ENCODE measurements around the gene STX7. TPM values are rescaled to one million over a fixed set of nuclear protein-coding genes. Genes with fewer than 3 reads are reported as not detected.

STX7 gene
- polyA plus RNA-seq, 1 experiment: 42.7 TPM

- Histone ChIP-seq H3K4me3 (ENCODE audit: low read depth, low read length) (no peak overlapping the region), H3K27ac (ENCODE audit: low read depth, low read length) (peak overlapping the region; percentile 42), H3K27me3 (ENCODE audit: control insufficient read depth, insufficient read depth, low read length) (no peaks in the 10 kb centered on the region), H3K9me3 (ENCODE audit: control insufficient read depth, insufficient read depth, low read length) (no peaks in the 10 kb centered on the region)
- DNase-seq (ENCODE audit: low read depth, low spot score): no peak
- ChIA-PET CTCF (interaction anchor here (0.7 to 1.5 kb wide), 4 partner anchors 104 to 125 kb away, joined by 3 to 5 read pairs (median 4); no protein-coding TSS in a partner anchor), POLR2A (interaction anchor here (1.1 kb wide), 1 partner anchor 14 kb away, joined by 3 read pairs; no protein-coding TSS in a partner anchor)
- no peak for TF ChIP-seq CTCF (IDR thresholded peaks at IDR 0.05; ENCODE audit: low read depth, low read length)
Observed at GRCh38 chr6:132404736-132405135, 108.2 kb downstream of the STX7 start.

- ChIA-PET CTCF (no interaction called here), POLR2A (no interaction called here)
- H3K27ac ChIP-seq (ENCODE audit: low read depth, low read length): no peak overlapping the region
- no peak overlapping the region for H3K4me3 ChIP-seq (ENCODE audit: low read depth, low read length)
- no peaks in the 10 kb centered on the region for H3K9me3 ChIP-seq (ENCODE audit: control insufficient read depth, insufficient read depth, low read length)
- no peaks in the 10 kb centered on the region for H3K27me3 ChIP-seq (ENCODE audit: control insufficient read depth, insufficient read depth, low read length)
- no peak for DNase-seq (ENCODE audit: low read depth, low spot score)
- no peak for TF ChIP-seq CTCF (IDR thresholded peaks at IDR 0.05; ENCODE audit: low read depth, low read length)
Observed at GRCh38 chr6:132404330-132404729, 108.6 kb downstream of the STX7 start.

GRCh38 chr6:132401618-132402285 lies 111.2 kb downstream of the STX7 start:
- ChIA-PET POLR2A (no interaction called here), CTCF (no interaction called here)
- Histone ChIP-seq H3K27me3 (ENCODE audit: control insufficient read depth, insufficient read depth, low read length) (no peaks in the 10 kb centered on the region), H3K4me3 (ENCODE audit: low read depth, low read length) (peak overlapping the region; percentile 84), H3K9me3 (ENCODE audit: control insufficient read depth, insufficient read depth, low read length) (no peaks in the 10 kb centered on the region), H3K27ac (ENCODE audit: low read depth, low read length) (no peak overlapping the region)
- TF ChIP-seq CTCF (IDR thresholded peaks at IDR 0.05; ENCODE audit: low read depth, low read length): no peak
- DNase-seq (ENCODE audit: low read depth, low spot score): no peak

- peak; percentile 14; the same call in 1 of the 2 replicates for TF ChIP-seq CTCF (IDR thresholded peaks at IDR 0.05; ENCODE audit: low read depth, low read length)
- no peak for DNase-seq (ENCODE audit: low read depth, low spot score)
- H3K27ac ChIP-seq (ENCODE audit: low read depth, low read length): peak within 1 kb of the TSS; percentile 22
- POLR2A ChIA-PET: interaction anchor here (0.7 kb wide), 1 partner anchor 50 kb away, joined by 3 read pairs; no protein-coding TSS in a partner anchor
- H3K4me3 ChIP-seq (ENCODE audit: low read depth, low read length): peak within 1 kb of the TSS; percentile 84
- H3K9me3 ChIP-seq (ENCODE audit: control insufficient read depth, insufficient read depth, low read length): no peaks in the 10 kb centered on the region
- CTCF ChIA-PET: interaction anchor here (1.5 kb wide), 1 partner anchor 121 kb away, joined by 8 read pairs; no protein-coding TSS in a partner anchor
- H3K27me3 ChIP-seq (ENCODE audit: control insufficient read depth, insufficient read depth, low read length): no peaks in the 10 kb centered on the region
Observed at GRCh38 chr6:132400883-132401617, 111.9 kb downstream of the STX7 start, which contains the start of gene MOXD1. Gene MOXD1 (minus strand): TSS chr6:132401475. CDS start chr6:132401426, 49 bp downstream.

DNA sequence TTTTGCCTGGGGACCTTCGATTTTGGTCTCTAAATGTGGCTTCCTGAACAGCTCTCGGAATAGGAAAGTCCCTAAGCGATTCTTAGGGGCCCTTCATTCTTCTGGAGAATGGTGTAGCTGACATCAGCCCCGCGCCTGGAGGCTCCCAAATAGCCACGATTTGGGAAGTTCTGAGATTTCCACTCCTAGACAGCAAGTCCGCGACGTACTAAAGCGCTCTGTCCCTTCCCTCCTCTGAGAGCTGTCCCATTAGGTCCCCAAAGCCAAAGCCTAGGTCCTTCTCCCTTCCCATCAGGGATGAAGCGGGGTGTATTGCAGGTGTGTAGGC lies 112.4 kb downstream of the STX7 start:
- no peaks in the 10 kb centered on the region for H3K27me3 ChIP-seq (ENCODE audit: control insufficient read depth, insufficient read depth, low read length)
- no peak for TF ChIP-seq CTCF (IDR thresholded peaks at IDR 0.05; ENCODE audit: low read depth, low read length)
- no peaks in the 10 kb centered on the region for H3K9me3 ChIP-seq (ENCODE audit: control insufficient read depth, insufficient read depth, low read length)
- peak overlapping the region; percentile 22 for H3K27ac ChIP-seq (ENCODE audit: low read depth, low read length)
- no peak for DNase-seq (ENCODE audit: low read depth, low spot score)
- ChIA-PET POLR2A (interaction anchor here (0.7 kb wide), 1 partner anchor 49 kb away, joined by 3 read pairs; no protein-coding TSS in a partner anchor), CTCF (interaction anchor here (1.2 to 1.5 kb wide), 2 partner anchors 100 to 121 kb away, joined by 4 to 8 read pairs; no protein-coding TSS in a partner anchor)
- peak overlapping the region; percentile 84 for H3K4me3 ChIP-seq (ENCODE audit: low read depth, low read length)
